H9 (cell line): Measurements from ENCODE around the gene ABCA12. TPM values are rescaled to one million over a fixed set of nuclear protein-coding genes. Genes with fewer than 3 reads are reported as not detected.

Source experiments
- DNase-seq: peaks from one replicate; pipeline ENCODE4 v3.0.0-alpha.2; 2017
- H2AFZ ChIP-seq: one replicate; pipeline ENCODE4 v1.6.1; 2013; ENCODE audit warnings: mild to moderate bottlenecking, low read length, control low read depth, moderate library complexity
- H2AK5ac ChIP-seq: 2 replicates; pipeline ENCODE4 v1.6.1; 2013; ENCODE audit warnings: low read length, control low read depth, mixed read lengths; ENCODE audit not compliant: insufficient read length
- H2BK120ac ChIP-seq: one replicate; pipeline ENCODE4 v1.6.1; 2013; ENCODE audit warnings: low read depth, mild to moderate bottlenecking, low read length, control low read depth, inconsistent platforms; ENCODE audit not compliant: poor library complexity, severe bottlenecking
- H2BK12ac ChIP-seq: 2 replicates; pipeline ENCODE4 v1.6.1; 2013; ENCODE audit warnings: low read length, control low read depth, mixed read lengths, low read depth; ENCODE audit not compliant: insufficient read length
- H2BK15ac ChIP-seq: 2 replicates; pipeline ENCODE4 v1.6.1; 2013; ENCODE audit warnings: low read depth, low read length, control low read depth
- H2BK20ac ChIP-seq: one replicate; pipeline ENCODE4 v1.6.1; 2013; ENCODE audit warnings: low read depth, mild to moderate bottlenecking, low read length, control low read depth, inconsistent platforms; ENCODE audit not compliant: poor library complexity, severe bottlenecking
- H2BK5ac ChIP-seq: 2 replicates; pipeline ENCODE4 v1.6.1; 2013; ENCODE audit warnings: low read length, control low read depth, mixed read lengths; ENCODE audit not compliant: insufficient read length
- H3K14ac ChIP-seq: 2 replicates; pipeline ENCODE4 v1.6.1; 2013; ENCODE audit warnings: low read length, control low read depth; ENCODE audit not compliant: insufficient read depth
- H3K18ac ChIP-seq: 2 replicates; pipeline ENCODE4 v1.6.1; 2013; ENCODE audit warnings: low read depth, mild to moderate bottlenecking, mixed read lengths, low read length, control low read depth; ENCODE audit not compliant: insufficient read length
- H3K23ac ChIP-seq: 2 replicates; pipeline ENCODE4 v1.6.1; 2013; ENCODE audit warnings: low read length, control low read depth, mixed read lengths, low read depth; ENCODE audit not compliant: insufficient read length
- H3K23me2 ChIP-seq: 2 replicates; pipeline ENCODE4 v1.6.1; 2013; ENCODE audit warnings: low read depth, mild to moderate bottlenecking, mixed read lengths, low read length, control low read depth; ENCODE audit not compliant: insufficient read length, poor library complexity, severe bottlenecking
- H3K27ac ChIP-seq: 2 replicates; pipeline ENCODE4 v1.5.1; 2013; ENCODE audit warnings: low read length, control low read depth, mixed read lengths, low read depth; ENCODE audit not compliant: insufficient read length
- H3K27me3 ChIP-seq: 2 replicates; pipeline ENCODE4 v1.6.1; 2013; ENCODE audit warnings: low read length, control low read depth, inconsistent platforms; ENCODE audit not compliant: insufficient read depth
- H3K4ac ChIP-seq: 2 replicates; pipeline ENCODE4 v1.6.1; 2013; ENCODE audit warnings: low read depth, mild to moderate bottlenecking, control low read depth, inconsistent platforms, low read length, moderate library complexity
- H3K4me1 ChIP-seq: 2 replicates; pipeline ENCODE4 v1.6.1; 2013; ENCODE audit warnings: low read length, control low read depth, inconsistent platforms; ENCODE audit not compliant: insufficient read depth
- H3K4me2 ChIP-seq: 2 replicates; pipeline ENCODE4 v1.6.1; 2013; ENCODE audit warnings: low read length, control low read depth, mixed read lengths; ENCODE audit not compliant: insufficient read length, insufficient read depth
- H3K56ac ChIP-seq: 2 replicates; pipeline ENCODE4 v1.6.1; 2013; ENCODE audit warnings: low read depth, mild to moderate bottlenecking, mixed read lengths, low read length, control low read depth; ENCODE audit not compliant: insufficient read length
- H3K79me1 ChIP-seq: 2 replicates; pipeline ENCODE4 v1.6.1; 2013; ENCODE audit warnings: low read depth, mild to moderate bottlenecking, moderate library complexity, low read length, control low read depth, inconsistent platforms; ENCODE audit not compliant: insufficient read depth, poor library complexity, severe bottlenecking
- H3K79me2 ChIP-seq: 2 replicates; pipeline ENCODE4 v1.6.1; 2013; ENCODE audit warnings: low read length, control low read depth, inconsistent platforms; ENCODE audit not compliant: insufficient read depth
- H3K9ac ChIP-seq: 2 replicates; pipeline ENCODE4 v1.6.1; 2013; ENCODE audit warnings: low read length, control low read depth, mixed read lengths; ENCODE audit not compliant: insufficient read length; ENCODE audit errors: extremely low read depth
- H3K9me3 ChIP-seq: one replicate; pipeline ENCODE4 v1.6.1; 2013; ENCODE audit warnings: low read depth, low read length, inconsistent platforms; ENCODE audit not compliant: control insufficient read depth
- H3T11ph ChIP-seq: one replicate; pipeline ENCODE4 v1.6.1; 2013; ENCODE audit warnings: mild to moderate bottlenecking, low read length, control low read depth, inconsistent platforms
- H4K20me1 ChIP-seq: one replicate; pipeline ENCODE4 v1.6.1; 2013; ENCODE audit not compliant: control insufficient read depth, insufficient read length, insufficient read depth
- H4K5ac ChIP-seq: 2 replicates; pipeline ENCODE4 v1.6.1; 2013; ENCODE audit warnings: low read depth, mild to moderate bottlenecking, mixed read lengths, low read length, control low read depth; ENCODE audit not compliant: insufficient read length
- H4K8ac ChIP-seq: replicated peaks from 2 replicates; pipeline ENCODE4 v1.6.1; 2013; ENCODE audit warnings: low read length, control low read depth, mixed read lengths, low read depth; ENCODE audit not compliant: insufficient read length
- H4K91ac ChIP-seq: 2 replicates; pipeline ENCODE4 v1.6.1; 2013; ENCODE audit warnings: low read depth, mild to moderate bottlenecking, moderate library complexity, mixed read lengths, low read length, control low read depth; ENCODE audit not compliant: insufficient read length
- H3K27ac Mint-ChIP-seq, 3 experiments: 2 replicates in 2 of 3; 3 replicates in 1 of 3; pipeline ENCODE4 v1.8.0; 2020 to 2021; ENCODE audit warnings: mixed read lengths in 3 of 3, mild to moderate bottlenecking in 1 of 3, moderate library complexity in 1 of 3
- H3K27me3 Mint-ChIP-seq: 2 replicates; pipeline ENCODE4 v1.8.0; 2021; ENCODE audit warnings: low read depth, mild to moderate bottlenecking, moderate library complexity, mixed read lengths
- H3K36me3 Mint-ChIP-seq, 3 experiments: 2 replicates in 2 of 3; 3 replicates in 1 of 3; pipeline ENCODE4 v1.8.0; 2020 to 2021; ENCODE audit warnings: low read depth in 3 of 3, mixed read lengths in 3 of 3; ENCODE audit not compliant: insufficient read depth in 1 of 3
- H3K4me1 Mint-ChIP-seq, 2 experiments: 2 replicates each; pipeline ENCODE4 v1.8.0; 2020; ENCODE audit warnings: mixed read lengths in 2 of 2
- H3K4me3 Mint-ChIP-seq, 2 experiments: 2 replicates in 1 of 2; 3 replicates in 1 of 2; pipeline ENCODE4 v1.8.0; 2020 to 2021; ENCODE audit warnings: mild to moderate bottlenecking in 2 of 2, mixed read lengths in 2 of 2, moderate library complexity in 1 of 2
- H3K9me3 Mint-ChIP-seq, 2 experiments: 2 replicates in 1 of 2; 3 replicates in 1 of 2; pipeline ENCODE4 v1.8.0; 2020; ENCODE audit warnings: mild to moderate bottlenecking in 2 of 2, mixed read lengths in 2 of 2, moderate library complexity in 1 of 2
- CTCF ChIP-seq: fragments of 200-600 bp; sonication (generic); conservative IDR thresholded peaks from 3 replicates; pipeline ENCODE4 v1.8.0; 2021; ENCODE audit warnings: antibody characterized with exemption, mild to moderate bottlenecking
- WGBS: extraction: QIAGEN DNeasy Blood & Tissue Kit; methylation state at CpG from one replicate; pipeline ENCODE4 v1.1.7; 2013; ENCODE audit warnings: missing lambda C conversion rate, low lambda C conversion rate, mixed read lengths; ENCODE audit not compliant: insufficient read length; ENCODE audit errors: extremely low coverage; 5-methylcytosine and 5-hydroxymethylcytosine counted together
- total RNA-seq: library from RNA; stranded (reverse); gene quantifications from 2 replicates; pipeline ENCODE4 v1.2.1, GENCODE V29; 2021

The ABCA12 gene
- total RNA-seq, 1 experiment from 2014 or later, result not detected

- H3K23me2 ChIP-seq, result no peaks in the 10 kb centered on the region
- TF ChIP-seq CTCF, result no peak
- H2BK15ac ChIP-seq, result no peak overlapping the region
- no peak overlapping the region for H2BK120ac ChIP-seq
- Mint-ChIP-seq H3K27ac (no peak overlapping the region), H3K4me1 (no peaks in the 10 kb centered on the region), H3K27me3 (no peaks in the 10 kb centered on the region), H3K36me3 (no peaks in the 10 kb centered on the region), H3K4me3 (no peak overlapping the region), H3K9me3 (no peaks in the 10 kb centered on the region)
- H3K9ac ChIP-seq, result no peak overlapping the region
- H2AFZ ChIP-seq, result no peak overlapping the region
- H4K20me1 ChIP-seq, result no peaks in the 10 kb centered on the region
- no peak overlapping the region for H3K4ac ChIP-seq
- no peak overlapping the region for H2BK20ac ChIP-seq
- H4K5ac ChIP-seq, result no peak overlapping the region
- H3K79me2 ChIP-seq, result no peaks in the 10 kb centered on the region
- H2BK5ac ChIP-seq, result no peak overlapping the region
- no peak overlapping the region for H2BK12ac ChIP-seq
- WGBS, result no CpG with 5 or more reads among the region's 2 CpGs
- H3K4me2 ChIP-seq, result no peak overlapping the region
- H3K56ac ChIP-seq, result no peak overlapping the region
- H3K79me1 ChIP-seq, result no peaks in the 10 kb centered on the region
- H4K91ac ChIP-seq, result no peak overlapping the region
- H2AK5ac ChIP-seq, result no peak overlapping the region
- no peaks in the 10 kb centered on the region for H3K9me3 ChIP-seq
- no peak overlapping the region for H4K8ac ChIP-seq
- no peak for DNase-seq
- H3K4me1 ChIP-seq, result no peaks in the 10 kb centered on the region
- no peak overlapping the region for H3K23ac ChIP-seq
- no peak overlapping the region for H3T11ph ChIP-seq
- no peak overlapping the region for H3K18ac ChIP-seq
- no peak overlapping the region for H3K14ac ChIP-seq
- H3K27ac ChIP-seq, result no peak overlapping the region
- no peaks in the 10 kb centered on the region for H3K27me3 ChIP-seq
Measured at GRCh38 chr2:215066124-215066523, 72.3 kb downstream of the ABCA12 start.
